HCT116 (cell line): Measurements from ENCODE around the gene TMEM123. TPM values are rescaled to one million over a fixed set of nuclear protein-coding genes. Genes with fewer than 3 reads are reported as not detected.

Experiments used
- ATAC-seq: fragments of 200-7000 bp; cut with Tn5 transposase; 2 replicates; pipeline ENCODE4 v1.9.1; 2020; ENCODE audit warnings: mild to moderate bottlenecking, moderate library complexity
- BruUV-seq: library from RNA; stranded (reverse); fragments of 400-500 nt; replicated peaks from 2 replicates; lab custom pipeline; 2021; lab: Mats Ljungman, UMichigan
- CTCF ChIA-PET: fragments of 300-600 bp; sonication (Branson Sonifier 250); formaldehyde crosslinking; loops from one replicate; lab custom pipeline; 2021; ENCODE audit warnings: antibody characterized with exemption; lab: Charles Lee
- POLR2A ChIA-PET: fragments of 300-600, 350-600 bp; sonication (Branson Sonifier 250); formaldehyde crosslinking; loops from one replicate; lab custom pipeline; 2021; ENCODE audit warnings: antibody characterized with exemption; lab: Charles Lee
- RAD21 ChIA-PET, 2 experiments: fragments of 300-600 bp; sonication (Branson Sonifier 250); formaldehyde crosslinking; loops; one replicate each; lab custom pipeline; 2023; ENCODE audit warnings: low total read pairs in 2 of 2; ENCODE audit not compliant: uncharacterized antibody in 2 of 2, unreplicated experiment in 2 of 2, low non-redundant PET in 1 of 2; lab: Charles Lee
- DNase-seq: peaks from one replicate; pipeline ENCODE4 v3.0.0-alpha.2; 2010; ENCODE audit warnings: low read depth, low spot score
- H2AFZ ChIP-seq: fragments of 200-600 bp; shearing (Covaris generic), sonication (generic); 2 replicates; pipeline ENCODE4 v1.6.1; 2017; ENCODE audit warnings: low read depth, mixed run types, mixed read lengths, antibody characterized with exemption, low read length; ENCODE audit not compliant: poor library complexity, severe bottlenecking
- H3K27ac ChIP-seq: 2 replicates; pipeline ENCODE4 v1.5.1; 2012; ENCODE audit warnings: low read depth, low read length
- H3K27me3 ChIP-seq: fragments of 200-600 bp; sonication (generic); 2 replicates; pipeline ENCODE4 v1.6.1; 2016; ENCODE audit warnings: mixed run types, low read length, mixed read lengths; ENCODE audit not compliant: insufficient read depth
- H3K36me3 ChIP-seq, 2 experiments: fragments of 200-500 bp in 1 of 2; fragments of 200-600 bp in 1 of 2; sonication (Bioruptor generic) in 1 of 2; sonication (generic) in 1 of 2; 2 replicates each; pipeline versions ENCODE4 v1.5.1 to v1.6.1; 2014 to 2016; ENCODE audit warnings: low read length in 2 of 2, inconsistent platforms in 1 of 2, mixed read lengths in 1 of 2, mixed run types in 1 of 2; ENCODE audit not compliant: insufficient read depth in 2 of 2, control insufficient read depth in 1 of 2
- H3K4me1 ChIP-seq, 2 experiments: fragments of 200-600 bp in 1 of 2; sonication (generic) in 1 of 2; 2 replicates each; pipeline versions ENCODE4 v1.5.1 to v1.6.1; 2012 to 2017; ENCODE audit warnings: low read length in 2 of 2, inconsistent platforms in 1 of 2, mild to moderate bottlenecking in 1 of 2, mixed read lengths in 1 of 2, mixed run types in 1 of 2, moderate library complexity in 1 of 2; ENCODE audit not compliant: insufficient read depth in 2 of 2, control insufficient read depth in 1 of 2
- H3K4me2 ChIP-seq: fragments of 200-600 bp; sonication (generic); 2 replicates; pipeline ENCODE4 v1.6.1; 2017; ENCODE audit warnings: mixed run types, low read length, mixed read lengths
- H3K4me3 ChIP-seq, 2 experiments: fragments of 200-600 bp in 1 of 2; sonication (generic) in 1 of 2; replicated peaks in 1 of 2; 2 replicates each; pipeline ENCODE4 v1.5.1; 2011 to 2016; ENCODE audit warnings: low read length in 2 of 2, control low read depth in 1 of 2, low read depth in 1 of 2, mild to moderate bottlenecking in 1 of 2, mixed read lengths in 1 of 2, mixed run types in 1 of 2
- H3K79me2 ChIP-seq: fragments of 200-600 bp; sonication (generic); 2 replicates; pipeline ENCODE4 v1.6.1; 2017; ENCODE audit warnings: mild to moderate bottlenecking, mixed run types, low read length, moderate library complexity, mixed read lengths; ENCODE audit not compliant: insufficient read depth
- H3K9ac ChIP-seq: fragments of 200-600 bp; sonication (generic); 2 replicates; pipeline ENCODE4 v1.6.1; 2016; ENCODE audit warnings: low read length, mixed read lengths
- H3K9me2 ChIP-seq: fragments of 200-600 bp; sonication (generic), shearing (Covaris generic); 2 replicates; pipeline ENCODE4 v1.6.1; 2017; ENCODE audit warnings: mixed run types, mild to moderate bottlenecking, moderate library complexity; ENCODE audit not compliant: insufficient read depth
- H3K9me3 ChIP-seq, 2 experiments: fragments of 200-500 bp in 1 of 2; fragments of 200-600 bp in 1 of 2; sonication (Bioruptor generic) in 1 of 2; sonication (generic) in 1 of 2; 2 replicates each; pipeline ENCODE4 v1.6.1; 2014 to 2017; ENCODE audit warnings: low read length in 2 of 2, mixed read lengths in 2 of 2, inconsistent platforms in 1 of 2, low read depth in 1 of 2, mild to moderate bottlenecking in 1 of 2, mixed run types in 1 of 2, moderate library complexity in 1 of 2; ENCODE audit not compliant: control insufficient read depth in 1 of 2, insufficient read depth in 1 of 2
- H4K20me1 ChIP-seq: fragments of 200-600 bp; sonication (generic), shearing (Covaris generic); 2 replicates; pipeline ENCODE4 v1.6.1; 2017; ENCODE audit warnings: mixed run types, mild to moderate bottlenecking, moderate library complexity; ENCODE audit not compliant: insufficient read depth
- ATF3 ChIP-seq: IDR thresholded peaks from 2 replicates; pipeline ENCODE4 v1.6.1; 2012
- CBX3 ChIP-seq: IDR thresholded peaks from 2 replicates; pipeline ENCODE4 v1.6.1; 2012; ENCODE audit warnings: low read depth
- CEBPB ChIP-seq: IDR thresholded peaks from 2 replicates; pipeline ENCODE4 v1.6.1; 2012; ENCODE audit warnings: low read depth
- EGR1 ChIP-seq: IDR thresholded peaks from 2 replicates; pipeline ENCODE4 v1.6.1; 2012; ENCODE audit warnings: low read depth
- ELF1 ChIP-seq: IDR thresholded peaks from 2 replicates; pipeline ENCODE4 v1.6.1; 2012; ENCODE audit warnings: low read depth, borderline replicate concordance
- EZH2 ChIP-seq: fragments of 200-600 bp; sonication (generic); IDR thresholded peaks from 2 replicates; pipeline ENCODE4 v1.6.1; 2017; ENCODE audit warnings: antibody characterized with exemption, mixed run types
- FOSL1 ChIP-seq: IDR thresholded peaks from 2 replicates; pipeline ENCODE4 v1.6.1; 2012; ENCODE audit warnings: low read depth
- POLR2AphosphoS5 ChIP-seq: IDR thresholded peaks from 2 replicates; pipeline ENCODE4 v1.6.1; 2011; ENCODE audit warnings: mild to moderate bottlenecking, low read depth, low read length, moderate library complexity
- RAD21 ChIP-seq: IDR thresholded peaks from 2 replicates; pipeline ENCODE4 v1.6.1; 2012; ENCODE audit warnings: low read depth, mild to moderate bottlenecking
- REST ChIP-seq: IDR thresholded peaks from 2 replicates; pipeline ENCODE4 v1.6.1; 2012; ENCODE audit warnings: low read depth
- TCF7L2 ChIP-seq: IDR thresholded peaks from 2 replicates; pipeline ENCODE4 v1.7.0; 2011; ENCODE audit warnings: borderline replicate concordance, inconsistent platforms; ENCODE audit not compliant: insufficient read depth, insufficient read length; ENCODE audit errors: extremely low read depth
- ZFX ChIP-seq: fragments of 450-650 bp; IDR thresholded peaks from 2 replicates; pipeline ENCODE4 v1.6.1; 2017
- ZNF274 ChIP-seq: fragments of 200-500 bp; sonication (Bioruptor generic); IDR thresholded peaks from 2 replicates; pipeline ENCODE4 v1.6.1; 2014; ENCODE audit warnings: mild to moderate bottlenecking, low read depth, low read length, inconsistent platforms
- intact Hi-C: fragments of 100-400 bp; cut with micrococcal nuclease; formaldehyde crosslinking; loops from 2 replicates; pipeline ENCODE4 v1.10.0; 2022
- total RNA-seq: library from RNA; stranded (reverse); gene quantifications from one replicate; pipeline ENCODE4 v1.2.1, GENCODE V29; 2021; ENCODE audit not compliant: unreplicated experiment

Gene TMEM123
- total RNA-seq, 1 experiment from 2014 or later: 217 TPM

- POLR2A ChIA-PET: no interaction called here
- Histone ChIP-seq H3K4me1 (peaks cover 9 to 44% of the 10 kb centered on the region in 2 experiments; a peak in 3 of 4 replicates), H3K4me2 (no peak overlapping the region)
Measured at GRCh38 chr11:102457865-102458264, 5.3 kb upstream of the TMEM123 start.

More at GRCh38 chr11:102457865-102458264, 5.3 kb upstream of the TMEM123 start:
- Histone ChIP-seq H3K4me3 (no peak overlapping the region), H4K20me1 (no peaks in the 10 kb centered on the region), H3K9ac (no peak overlapping the region), H3K9me3 (no peaks in the 10 kb centered on the region), H3K36me3 (no peaks in the 10 kb centered on the region), H3K79me2 (no peaks in the 10 kb centered on the region), H2AFZ (no peak overlapping the region), H3K27ac (no peak overlapping the region), H3K27me3 (no peaks in the 10 kb centered on the region), H3K9me2 (no peaks in the 10 kb centered on the region)
- BruUV-seq: no TSS peak
- intact Hi-C loops: no loop called here
- ChIA-PET CTCF (no interaction called here), RAD21 (no interaction called here)
- ATAC-seq (no peak), DNase-seq (no peak)
- TF ChIP-seq ELF1: no peak
- TF ChIP-seq EZH2: no peak
- TF ChIP-seq FOSL1: no peak
- no peak for TF ChIP-seq CBX3
- no peak for TF ChIP-seq CEBPB
- no peak for TF ChIP-seq EGR1
- TF ChIP-seq ATF3: no peak
- no peak for TF ChIP-seq REST
- no peak for TF ChIP-seq TCF7L2
- no peak for TF ChIP-seq POLR2AphosphoS5
- TF ChIP-seq RAD21: no peak
- no peak for TF ChIP-seq ZFX
- no peak for TF ChIP-seq ZNF274
